ENCODE measurements around the gene ABHD16A. TPM values are rescaled to one million over a fixed set of nuclear protein-coding genes. Genes with fewer than 3 reads are reported as not detected.

ABHD16A gene
- total and polyA plus RNA-seq, 10 of the 15 experiments (the other 5 are each of a cell fraction or from before 2014, with no cell fraction given) = 7.5 to 43.0 (median 32.9) TPM

DNA sequence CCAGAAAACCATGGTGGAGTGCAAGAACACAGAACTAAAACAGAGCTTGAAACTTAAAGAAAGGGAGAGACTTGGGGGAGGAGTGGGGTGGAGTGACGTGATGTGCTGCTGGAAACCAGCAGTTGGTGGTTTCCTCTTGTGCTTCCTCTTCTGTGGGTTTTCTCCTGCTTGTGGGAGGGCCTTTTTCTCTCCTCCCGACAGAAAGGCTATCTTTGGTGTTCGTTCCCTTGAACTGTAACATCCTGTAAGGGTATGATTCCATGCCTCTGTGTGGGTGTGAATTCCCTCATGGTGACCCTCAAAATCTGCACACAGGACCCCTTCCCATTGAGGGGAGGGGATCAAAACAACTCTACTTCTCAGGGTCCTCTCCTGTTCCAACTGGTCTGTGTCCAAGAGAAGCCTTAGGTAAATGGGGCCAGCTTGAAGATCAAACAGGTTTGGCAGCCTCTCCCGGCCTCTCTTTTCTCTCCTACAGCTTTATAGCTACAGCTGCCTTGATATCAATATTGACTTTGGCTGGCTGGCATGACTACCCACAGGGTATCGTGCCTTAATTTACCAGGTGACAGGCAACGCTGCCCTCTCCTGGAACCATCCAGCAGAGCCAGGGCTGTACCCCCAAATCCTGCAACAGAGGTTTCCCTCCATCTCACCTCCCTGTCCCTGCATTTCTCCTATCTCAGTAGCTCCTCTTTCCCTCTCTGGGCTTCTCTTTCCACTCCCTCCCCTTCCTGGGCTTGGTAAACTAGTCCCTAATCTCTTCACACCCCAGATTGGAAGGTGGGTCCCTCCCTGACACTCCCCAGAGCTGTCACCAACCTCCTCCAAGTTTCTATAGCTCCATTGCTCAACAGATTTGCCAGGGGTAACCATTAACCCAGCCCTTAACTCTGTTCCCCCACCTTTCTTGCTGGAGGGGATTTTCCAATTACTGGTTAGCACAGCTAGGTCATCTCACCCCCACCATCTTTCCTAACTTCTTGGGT is 35.2 kb upstream of the ABHD16A start (continued):
- TF ChIP-seq, protein P1, sequence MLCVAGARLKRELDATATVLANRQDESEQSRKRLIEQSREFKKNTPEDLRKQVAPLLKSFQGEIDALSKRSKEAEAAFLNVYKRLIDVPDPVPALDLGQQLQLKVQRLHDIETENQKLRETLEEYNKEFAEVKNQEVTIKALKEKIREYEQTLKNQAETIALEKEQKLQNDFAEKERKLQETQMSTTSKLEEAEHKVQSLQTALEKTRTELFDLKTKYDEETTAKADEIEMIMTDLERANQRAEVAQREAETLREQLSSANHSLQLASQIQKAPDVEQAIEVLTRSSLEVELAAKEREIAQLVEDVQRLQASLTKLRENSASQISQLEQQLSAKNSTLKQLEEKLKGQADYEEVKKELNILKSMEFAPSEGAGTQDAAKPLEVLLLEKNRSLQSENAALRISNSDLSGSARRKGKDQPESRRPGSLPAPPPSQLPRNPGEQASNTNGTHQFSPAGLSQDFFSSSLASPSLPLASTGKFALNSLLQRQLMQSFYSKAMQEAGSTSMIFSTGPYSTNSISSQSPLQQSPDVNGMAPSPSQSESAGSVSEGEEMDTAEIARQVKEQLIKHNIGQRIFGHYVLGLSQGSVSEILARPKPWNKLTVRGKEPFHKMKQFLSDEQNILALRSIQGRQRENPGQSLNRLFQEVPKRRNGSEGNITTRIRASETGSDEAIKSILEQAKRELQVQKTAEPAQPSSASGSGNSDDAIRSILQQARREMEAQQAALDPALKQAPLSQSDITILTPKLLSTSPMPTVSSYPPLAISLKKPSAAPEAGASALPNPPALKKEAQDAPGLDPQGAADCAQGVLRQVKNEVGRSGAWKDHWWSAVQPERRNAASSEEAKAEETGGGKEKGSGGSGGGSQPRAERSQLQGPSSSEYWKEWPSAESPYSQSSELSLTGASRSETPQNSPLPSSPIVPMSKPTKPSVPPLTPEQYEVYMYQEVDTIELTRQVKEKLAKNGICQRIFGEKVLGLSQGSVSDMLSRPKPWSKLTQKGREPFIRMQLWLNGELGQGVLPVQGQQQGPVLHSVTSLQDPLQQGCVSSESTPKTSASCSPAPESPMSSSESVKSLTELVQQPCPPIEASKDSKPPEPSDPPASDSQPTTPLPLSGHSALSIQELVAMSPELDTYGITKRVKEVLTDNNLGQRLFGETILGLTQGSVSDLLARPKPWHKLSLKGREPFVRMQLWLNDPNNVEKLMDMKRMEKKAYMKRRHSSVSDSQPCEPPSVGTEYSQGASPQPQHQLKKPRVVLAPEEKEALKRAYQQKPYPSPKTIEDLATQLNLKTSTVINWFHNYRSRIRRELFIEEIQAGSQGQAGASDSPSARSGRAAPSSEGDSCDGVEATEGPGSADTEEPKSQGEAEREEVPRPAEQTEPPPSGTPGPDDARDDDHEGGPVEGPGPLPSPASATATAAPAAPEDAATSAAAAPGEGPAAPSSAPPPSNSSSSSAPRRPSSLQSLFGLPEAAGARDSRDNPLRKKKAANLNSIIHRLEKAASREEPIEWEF (IDR thresholded peaks at IDR 0.05; ENCODE audit: insufficient replicate concordance, low read depth, low read length) = no peak
- peak; percentile 61 for TF ChIP-seq DPF2 (IDR thresholded peaks at IDR 0.05)
- TF ChIP-seq, protein P2, sequence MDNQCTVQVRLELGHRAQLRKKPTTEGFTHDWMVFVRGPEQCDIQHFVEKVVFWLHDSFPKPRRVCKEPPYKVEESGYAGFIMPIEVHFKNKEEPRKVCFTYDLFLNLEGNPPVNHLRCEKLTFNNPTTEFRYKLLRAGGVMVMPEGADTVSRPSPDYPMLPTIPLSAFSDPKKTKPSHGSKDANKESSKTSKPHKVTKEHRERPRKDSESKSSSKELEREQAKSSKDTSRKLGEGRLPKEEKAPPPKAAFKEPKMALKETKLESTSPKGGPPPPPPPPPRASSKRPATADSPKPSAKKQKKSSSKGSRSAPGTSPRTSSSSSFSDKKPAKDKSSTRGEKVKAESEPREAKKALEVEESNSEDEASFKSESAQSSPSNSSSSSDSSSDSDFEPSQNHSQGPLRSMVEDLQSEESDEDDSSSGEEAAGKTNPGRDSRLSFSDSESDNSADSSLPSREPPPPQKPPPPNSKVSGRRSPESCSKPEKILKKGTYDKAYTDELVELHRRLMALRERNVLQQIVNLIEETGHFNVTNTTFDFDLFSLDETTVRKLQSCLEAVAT (IDR thresholded peaks at IDR 0.05) = peak; percentile 66; the same call in 1 of the 2 replicates
- TF ChIP-seq RAD21 (IDR thresholded peaks at IDR 0.05; ENCODE audit: insufficient read depth, low read depth, low read length) = 0 out of 2 replicates have a peak, but pooled peaks have one; percentile 5
- TF ChIP-seq RUNX3 (IDR thresholded peaks at IDR 0.05; ENCODE audit: low read length) = no peak
- peak; percentile 82 for TF ChIP-seq CREM (IDR thresholded peaks at IDR 0.05; ENCODE audit: low read depth)
- TF ChIP-seq POLR2AphosphoS5 (IDR thresholded peaks at IDR 0.05; ENCODE audit: low read length) = peak; percentile 60
- TF ChIP-seq ATF7 (IDR thresholded peaks at IDR 0.05; ENCODE audit: low read depth) = peak; percentile 94
- TF ChIP-seq HDAC6 (IDR thresholded peaks at IDR 0.05; ENCODE audit: unreplicated experiment) = no peak
- 0 out of 3 replicates have a peak, but pooled peaks of 1 of the 2 experiments have one; percentile 51 for TF ChIP-seq EGR1 (IDR thresholded peaks at IDR 0.05; ENCODE audit: borderline replicate concordance in 1 of 2, low read depth in 2 of 2, low read length in 2 of 2)
- TF ChIP-seq ZBTB4 (CRISPR knock-in tag; IDR thresholded peaks at IDR 0.05) = no peak
- TF ChIP-seq LARP7 (IDR thresholded peaks at IDR 0.05) = peak; percentile 35; the same call in 1 of the 2 replicates
- no peak for TF ChIP-seq NR2C1 (IDR thresholded peaks at IDR 0.05)
- TF ChIP-seq E2F4 (IDR thresholded peaks at IDR 0.05; ENCODE audit: low read depth, low read length) = no peak
- TF ChIP-seq CBFB (IDR thresholded peaks at IDR 0.05; ENCODE audit: low read depth) = peak; percentile 73
- TF ChIP-seq ZNF207 (IDR thresholded peaks at IDR 0.05; ENCODE audit: borderline replicate concordance) = no peak
- no peak for TF ChIP-seq YY1 (IDR thresholded peaks at IDR 0.05; ENCODE audit: low read depth, low read length)
